ENCODE measurements around the gene IL10.
"Not testable (repeated sequence)": the region's sequence is repeated elsewhere in the genome, so short reads cannot be mapped to it uniquely, and the experiment has no call there.

Gene IL10

DNA sequence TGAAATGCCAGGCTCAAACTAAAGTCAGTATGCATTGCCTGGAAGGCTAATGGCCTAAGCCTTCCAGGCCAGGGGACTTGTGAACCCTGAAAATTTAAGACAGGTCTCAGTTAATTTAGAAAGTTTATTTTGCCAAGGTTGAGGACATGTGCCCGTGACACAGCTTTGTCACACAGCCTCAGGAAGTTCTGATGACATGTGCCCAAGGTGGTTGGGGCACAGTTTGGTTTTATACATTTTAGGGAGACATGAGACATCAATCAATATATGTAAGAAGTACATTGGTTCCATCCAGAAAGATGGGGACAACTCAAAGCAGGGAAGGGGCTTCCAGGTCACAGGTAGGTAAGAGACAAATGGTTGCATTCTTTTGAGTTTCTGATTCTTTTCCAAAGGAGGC, 6.5 kb downstream of the IL10 start:
- DNase-seq (ENCODE audit: low read depth): not testable (repeated sequence)

DNA sequence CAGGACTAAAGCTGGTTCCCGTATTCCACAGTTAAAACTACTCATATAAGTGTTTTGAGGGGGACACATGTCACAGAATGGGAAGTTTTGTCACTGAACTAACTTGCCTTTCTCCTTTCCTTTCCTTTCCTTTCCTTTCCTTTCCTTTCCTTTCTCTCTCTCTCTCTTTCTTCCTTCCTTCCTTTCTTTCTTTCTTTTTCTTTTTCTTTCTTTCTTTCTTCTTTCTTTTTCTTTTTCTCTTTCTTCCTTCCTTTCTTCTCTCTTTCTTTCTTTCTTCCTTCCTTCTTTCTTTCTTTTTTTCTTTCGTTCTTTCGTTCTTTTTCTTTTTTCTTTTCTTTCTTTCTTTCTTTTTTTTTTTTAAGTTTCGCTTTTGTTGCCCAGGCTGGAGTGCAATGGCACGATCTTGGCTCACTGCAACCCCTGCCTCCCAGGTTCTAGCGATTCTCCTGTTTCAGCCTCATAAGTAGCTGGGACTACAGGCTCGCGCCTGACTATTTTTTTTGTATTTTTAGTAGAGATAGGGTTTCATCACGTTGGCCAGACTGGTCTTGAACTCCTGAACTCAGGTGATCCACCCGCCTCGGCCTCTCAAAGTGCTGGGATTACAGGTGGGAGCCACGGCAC, 9.4 kb downstream of the IL10 start:
- not testable (repeated sequence) for DNase-seq (ENCODE audit: low read depth)

DNA sequence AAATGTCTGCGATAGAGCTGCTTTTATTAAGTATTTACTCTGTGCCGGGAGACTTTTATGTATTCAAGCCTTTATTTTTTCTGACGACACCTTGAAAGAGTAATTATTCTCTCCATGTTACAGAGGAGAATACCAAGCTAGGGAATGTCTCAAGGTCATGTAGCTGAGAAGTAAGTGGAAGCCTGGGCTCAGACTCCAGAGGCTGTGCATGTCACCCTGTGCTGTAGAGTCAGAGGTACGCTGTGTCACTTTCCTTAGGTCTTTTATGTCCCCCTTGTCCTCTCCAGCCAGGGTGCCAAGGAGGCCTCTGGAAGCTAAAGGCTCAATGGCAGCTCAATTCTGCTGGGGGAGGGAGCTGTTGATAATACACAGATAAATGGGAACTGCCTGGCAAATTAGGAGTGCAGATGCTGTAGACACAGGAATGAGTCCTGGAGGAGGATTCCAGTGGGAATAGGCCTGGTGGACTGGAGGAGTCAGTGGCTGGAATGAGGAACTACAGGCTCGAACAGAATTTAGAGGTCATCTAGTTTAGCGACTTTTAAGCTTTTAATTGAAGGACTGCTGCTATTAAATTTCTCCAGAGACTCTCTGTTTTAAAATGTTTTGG, 11.0 kb downstream of the IL10 start:
- no peak for DNase-seq (ENCODE audit: low read depth)

DNA sequence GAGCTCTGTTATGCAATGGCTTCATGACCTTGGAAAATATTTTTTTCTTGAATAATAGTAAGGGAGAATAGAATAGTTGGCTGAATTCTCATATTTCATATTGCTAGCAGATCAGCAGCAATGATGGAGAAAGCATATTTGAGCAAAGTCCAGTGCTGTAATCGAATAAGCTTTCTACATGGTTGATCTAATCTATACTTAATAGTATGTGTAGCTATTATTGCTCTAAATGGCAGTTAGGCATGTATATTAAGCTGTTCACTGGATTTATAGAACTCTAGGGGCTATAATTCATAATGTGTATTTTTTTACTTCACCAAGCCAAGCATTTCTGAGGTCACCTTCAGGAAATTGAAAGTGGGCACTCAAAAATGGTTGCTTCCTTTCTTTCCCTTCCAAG, 11.7 kb downstream of the IL10 start:
- DNase-seq (ENCODE audit: low read depth): no peak

DNA sequence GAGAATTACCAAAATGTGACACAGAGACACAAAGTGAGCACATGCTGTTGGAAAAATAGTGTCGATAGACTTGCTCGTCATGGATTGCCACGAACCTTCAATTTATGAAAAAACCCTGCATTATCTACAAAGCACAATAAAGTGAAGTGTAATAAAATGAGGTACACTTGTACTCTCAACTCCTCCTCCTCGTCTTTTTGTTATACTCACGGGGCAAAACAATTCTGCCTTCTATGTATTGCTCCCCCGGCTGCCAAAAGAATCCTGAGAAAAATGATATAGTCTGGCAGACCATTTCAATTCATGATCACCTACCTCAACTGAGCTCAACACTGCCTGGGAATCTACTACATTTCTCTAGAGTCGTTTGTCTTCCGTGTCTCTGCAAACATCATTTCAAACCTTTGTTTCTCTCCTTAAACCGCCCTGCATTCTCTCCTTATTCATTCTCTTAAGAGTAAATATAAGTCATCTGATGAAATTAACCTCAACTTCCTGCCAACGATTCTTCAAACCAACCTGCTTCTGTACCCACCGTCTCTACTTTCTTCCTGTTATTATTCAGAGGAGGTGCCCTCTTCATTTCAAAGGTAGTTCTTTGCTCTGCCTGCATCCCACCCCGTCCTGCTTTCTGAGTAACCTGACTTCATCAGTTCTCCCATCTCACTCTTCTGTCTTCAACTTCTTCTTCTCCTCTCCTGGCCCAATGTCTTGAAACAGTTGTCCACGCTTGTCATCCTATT, 14.6 kb downstream of the IL10 start:
- DNase-seq (ENCODE audit: low read depth): no peak

DNA sequence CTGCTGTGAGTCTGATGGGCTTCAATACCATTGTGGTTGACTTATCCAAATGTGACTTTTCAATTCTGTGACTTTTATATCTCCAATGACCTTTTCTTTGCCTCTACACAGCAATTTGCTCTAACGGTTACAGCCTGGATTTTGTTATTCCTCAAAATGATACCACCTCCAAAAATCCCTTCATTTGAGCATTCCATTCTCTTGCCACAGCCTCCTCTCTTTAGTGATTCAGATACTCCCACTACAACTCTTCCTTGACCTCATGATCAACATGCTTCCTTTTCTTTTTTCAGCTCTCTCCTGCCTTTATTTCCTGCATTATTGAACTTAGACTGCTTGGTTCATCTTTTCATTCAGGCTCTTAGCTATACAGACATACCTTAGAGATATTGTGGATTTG, 18.3 kb downstream of the IL10 start:
- DNase-seq (ENCODE audit: low read depth): peak; percentile 58

DNA sequence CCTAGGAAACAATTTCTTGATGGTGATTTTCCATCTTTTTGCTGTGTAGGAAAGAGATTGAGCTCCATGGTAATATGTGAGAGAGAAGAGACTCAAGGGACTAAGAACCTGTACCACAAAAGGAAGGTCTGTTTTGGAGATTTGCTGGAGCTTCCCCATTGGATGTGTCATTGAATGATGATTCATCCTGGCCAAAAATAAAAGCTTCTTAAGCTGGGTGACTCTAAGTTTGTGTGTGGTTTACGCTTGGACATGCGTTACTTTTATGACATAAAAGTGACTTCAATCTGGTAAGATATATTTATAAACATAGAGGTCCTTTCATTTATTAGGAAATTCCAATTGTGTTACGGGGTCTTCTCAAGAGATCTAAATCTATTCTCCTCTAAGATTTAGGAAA, 19.2 kb downstream of the IL10 start:
- peak; percentile 30 for DNase-seq (ENCODE audit: low read depth)

DNA sequence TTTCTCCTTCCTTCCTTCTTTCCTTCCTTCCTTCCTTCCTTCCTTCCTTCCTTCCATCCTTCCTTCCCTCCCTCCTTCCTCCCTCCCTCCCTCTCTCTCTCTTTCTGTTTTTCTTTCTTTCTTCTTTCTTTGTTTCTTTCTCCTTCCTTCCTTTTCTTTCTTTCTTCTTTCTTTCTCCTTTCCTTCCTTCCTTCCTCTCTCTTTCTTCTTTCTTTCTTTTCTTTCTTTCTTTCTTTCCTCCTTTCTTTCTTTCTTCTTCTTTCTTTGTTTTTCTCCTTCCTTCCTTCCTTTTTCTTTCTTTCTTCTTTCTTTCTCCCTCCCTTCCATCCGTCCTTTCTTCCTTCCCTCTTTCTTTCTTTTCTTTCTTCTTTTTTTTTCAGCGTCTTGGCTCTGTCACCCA, 19.8 kb downstream of the IL10 start:
- no peak for DNase-seq (ENCODE audit: low read depth)

DNA sequence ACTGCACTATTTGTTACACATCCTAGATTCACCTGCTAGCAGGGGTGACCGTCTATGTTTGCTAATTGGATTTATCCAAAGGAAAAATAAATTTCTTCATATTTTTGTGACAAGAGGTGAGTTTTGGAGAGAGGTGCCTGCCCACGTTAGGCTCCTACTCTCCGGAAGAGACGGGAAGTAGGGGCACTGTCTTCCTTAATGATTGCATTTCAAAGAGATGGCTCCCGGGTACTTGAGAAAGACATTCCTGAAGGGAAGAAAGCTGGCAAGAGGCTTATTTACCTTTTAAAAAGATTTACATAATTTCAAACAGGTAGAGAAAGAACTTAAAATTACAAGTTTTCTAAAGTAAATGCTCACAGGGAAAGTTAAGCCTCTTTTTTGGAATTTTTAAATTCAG, 20.4 kb downstream of the IL10 start:
- DNase-seq (ENCODE audit: low read depth): no peak

DNA sequence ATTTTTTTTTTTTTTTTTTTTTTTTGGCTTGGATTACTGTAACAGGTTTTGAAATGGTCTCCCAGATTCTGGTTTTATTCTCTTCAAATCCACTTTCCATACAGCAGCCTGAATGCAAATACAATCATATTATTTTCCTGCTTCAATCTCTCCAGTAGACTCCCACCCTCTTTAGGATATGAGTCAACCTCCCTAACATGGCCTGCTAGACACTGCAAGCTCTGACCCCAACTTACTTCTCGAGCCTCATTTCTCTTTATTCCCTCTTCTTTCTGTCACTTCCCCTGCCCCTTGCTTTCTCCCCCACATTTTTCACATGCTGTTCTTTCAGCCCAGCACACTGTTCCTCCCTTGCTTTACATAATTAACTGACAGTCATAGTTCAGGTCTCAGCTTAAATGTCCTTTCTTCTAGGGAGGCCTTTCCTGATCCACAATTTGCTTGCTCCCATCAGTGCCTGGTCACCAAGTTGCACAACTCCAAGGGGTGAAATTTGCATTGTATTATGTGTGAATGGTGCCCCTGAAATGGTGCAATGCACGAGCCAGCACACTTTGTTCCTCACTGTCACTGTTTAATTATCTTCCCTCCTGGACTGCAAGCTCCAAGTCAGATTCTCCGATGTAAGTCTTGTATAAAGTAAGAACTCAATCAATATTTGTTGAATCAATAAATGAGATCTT, 23.8 kb downstream of the IL10 start:
- no peak for DNase-seq (ENCODE audit: low read depth)

DNA sequence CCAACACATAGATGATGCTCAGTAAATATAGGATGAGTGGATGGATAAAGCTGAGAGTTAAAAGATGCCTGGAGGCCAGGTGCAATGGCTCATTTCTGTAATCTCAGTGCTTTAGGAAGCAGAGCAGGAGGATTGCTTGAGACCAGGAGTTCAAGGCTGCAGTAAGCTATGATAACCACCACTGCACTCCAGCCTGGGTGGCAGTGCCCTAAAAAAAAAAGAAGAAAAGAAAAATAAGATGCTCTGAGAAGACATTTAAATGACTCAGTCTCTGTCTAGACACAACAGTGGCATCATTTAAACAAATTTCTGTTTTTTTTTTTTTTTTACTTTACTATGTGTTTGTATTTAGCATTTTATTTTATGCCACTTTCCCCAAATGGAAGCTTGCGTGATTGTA, 27.0 kb downstream of the IL10 start:
- no peak for DNase-seq (ENCODE audit: low read depth)

DNA sequence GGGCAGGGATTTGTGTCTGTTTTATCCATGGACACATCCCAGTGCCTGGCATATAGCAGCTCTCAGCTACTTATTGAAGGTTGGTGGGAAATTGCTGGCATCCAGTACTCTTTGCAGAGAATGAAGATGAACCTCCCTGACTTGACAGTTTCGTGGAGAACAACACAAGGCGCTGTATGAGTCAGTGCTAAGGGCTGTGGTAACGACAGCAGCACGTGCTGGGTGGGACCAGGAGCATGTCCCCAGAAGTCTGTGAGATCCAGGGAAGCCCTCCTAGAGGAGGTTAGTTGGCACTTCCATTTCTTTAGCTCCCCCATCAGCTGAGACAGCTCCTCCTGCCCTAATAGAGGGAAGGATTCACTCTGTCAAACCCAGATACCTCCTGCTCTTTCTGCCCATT, 27.6 kb downstream of the IL10 start:
- no peak for DNase-seq (ENCODE audit: low read depth)

DNA sequence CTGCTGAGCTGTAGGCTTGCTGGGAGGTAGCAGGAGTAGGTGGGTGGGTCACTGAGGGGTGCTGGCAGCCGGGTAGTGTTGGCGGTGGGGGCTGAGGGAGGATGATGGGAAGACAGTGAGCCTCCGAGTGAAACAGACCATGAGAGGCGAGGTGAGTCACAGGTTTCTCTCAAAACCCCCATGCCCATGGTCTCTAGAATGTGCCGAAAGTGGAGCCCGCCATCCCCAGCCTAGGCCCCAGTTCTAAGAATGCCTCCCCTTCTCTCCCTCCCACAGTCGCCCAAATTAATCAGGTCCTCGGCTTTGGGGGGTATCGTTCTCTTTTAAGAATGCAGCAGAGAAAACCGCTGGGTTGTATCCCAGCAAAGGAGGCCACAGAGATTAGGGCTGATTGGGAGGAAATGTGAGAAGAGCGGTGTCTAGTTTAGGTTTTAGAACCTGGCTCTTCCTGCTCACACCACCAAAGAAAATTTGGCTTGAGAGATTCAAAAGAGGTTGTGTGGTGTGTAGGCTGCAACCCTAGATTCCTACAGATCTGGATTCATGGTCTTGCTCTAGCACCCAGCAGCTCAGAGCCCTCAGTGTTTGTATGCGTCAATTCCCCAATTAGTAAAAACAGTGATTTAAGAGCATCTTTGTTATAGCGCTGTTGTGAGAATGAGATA, 29.4 kb downstream of the IL10 start:
- DNase-seq (ENCODE audit: low read depth): no peak

DNA sequence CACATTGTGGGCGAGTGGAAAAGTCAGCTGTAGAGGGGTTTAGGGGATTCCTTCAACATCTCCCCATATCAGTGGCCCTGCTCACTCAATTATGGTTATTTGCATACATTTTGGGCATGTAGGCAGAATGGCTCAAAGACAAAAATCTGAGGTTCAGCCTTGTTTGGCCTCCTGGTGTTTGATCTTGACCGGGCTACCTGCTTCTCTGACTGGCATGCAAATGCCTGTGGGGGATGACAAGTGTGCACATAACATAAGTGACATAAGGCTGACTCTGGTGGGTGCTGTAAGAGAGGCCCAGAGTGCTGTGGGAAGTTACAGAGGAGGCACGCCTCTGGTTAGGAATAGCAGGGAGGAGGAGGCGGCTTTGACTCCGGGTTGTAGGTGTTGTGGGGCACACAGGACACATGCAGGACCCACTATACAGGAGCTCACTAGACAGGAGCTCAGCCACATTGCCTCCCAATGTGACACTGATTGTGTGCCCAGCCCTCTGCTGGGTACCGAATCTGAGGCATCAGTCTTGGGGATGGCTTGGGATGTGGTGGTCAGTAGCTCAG, 31.1 kb downstream of the IL10 start:
- no peak for DNase-seq (ENCODE audit: low read depth)

DNA sequence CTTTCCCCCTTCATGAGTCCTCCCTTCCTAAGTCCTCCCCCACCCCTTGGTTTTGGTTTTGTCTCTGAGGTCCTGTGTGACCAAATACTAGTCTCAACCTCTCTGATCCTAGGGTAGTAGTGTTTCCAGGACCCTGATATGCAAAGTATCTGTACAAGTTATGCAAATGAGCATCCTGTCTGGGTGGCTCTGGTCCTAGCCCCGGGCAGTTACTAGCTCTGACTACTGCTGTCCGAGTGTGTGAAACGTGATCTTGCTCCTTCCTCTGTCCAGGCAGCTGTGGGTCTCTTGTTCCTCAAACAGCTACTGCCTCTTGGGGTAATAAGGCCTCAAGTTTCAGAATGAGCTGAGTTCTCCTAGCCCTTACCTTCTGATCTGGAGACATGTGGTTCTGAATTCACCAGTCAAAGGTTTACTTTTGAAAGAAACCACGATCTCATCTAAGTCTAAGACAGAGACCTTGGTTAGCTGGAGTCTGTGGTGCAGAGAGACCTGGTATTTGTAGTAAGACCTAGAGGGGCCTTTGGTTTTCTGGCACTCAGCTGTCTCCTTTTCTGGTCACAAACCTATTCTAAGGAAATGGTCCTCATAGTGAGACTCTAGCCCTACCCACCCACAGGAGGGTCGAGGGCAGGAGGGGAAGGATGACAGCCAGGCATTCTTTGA, 32.8 kb downstream of the IL10 start:
- DNase-seq (ENCODE audit: low read depth): no peak

DNA sequence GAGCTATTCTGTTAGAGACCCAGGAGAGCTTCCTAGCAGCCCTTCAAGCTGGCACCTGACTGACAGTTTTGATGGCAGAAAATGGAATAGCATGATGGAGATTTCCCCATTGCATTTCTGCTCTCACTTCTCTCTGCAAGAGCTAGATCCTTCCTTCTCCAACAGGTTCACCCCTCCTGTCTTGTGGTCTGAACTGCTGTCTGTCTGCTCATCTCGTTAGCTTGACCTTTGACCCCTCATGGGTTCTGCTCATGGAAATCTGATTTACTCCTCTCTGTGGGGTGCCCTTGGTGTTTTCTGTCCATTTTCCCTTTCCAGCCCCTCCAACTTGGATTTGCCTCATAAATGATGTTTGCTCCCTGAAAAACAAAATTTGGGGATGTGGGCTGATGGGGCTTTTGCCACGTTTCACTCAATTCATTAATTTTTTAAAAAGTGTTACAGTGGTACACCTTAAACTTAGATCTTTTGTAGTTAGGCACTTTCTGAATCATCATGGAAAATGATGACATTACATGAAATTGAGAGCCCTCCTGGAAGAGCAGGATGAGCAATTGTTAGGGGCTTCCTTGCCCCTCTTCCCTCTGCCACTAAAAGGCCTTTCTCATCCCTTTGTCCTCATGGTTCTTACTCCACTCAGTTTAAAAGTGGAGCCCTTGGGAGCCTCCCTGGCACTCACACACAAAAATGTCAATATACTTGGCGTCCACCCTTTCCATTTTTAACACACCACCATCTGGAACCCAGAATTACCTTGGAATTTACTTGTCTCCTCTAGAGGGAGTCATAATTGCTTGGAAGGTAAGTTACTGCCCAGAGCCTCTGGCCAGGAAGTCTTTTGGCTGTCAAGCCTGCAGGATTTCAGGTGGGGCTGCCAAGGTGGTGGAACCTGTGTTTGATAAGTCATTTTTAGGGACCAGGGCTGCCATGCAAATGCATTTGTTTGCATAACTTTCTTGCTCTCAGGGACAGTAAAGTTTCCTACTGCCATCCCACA, 33.6 kb downstream of the IL10 start:
- no peak for DNase-seq (ENCODE audit: low read depth)

DNA sequence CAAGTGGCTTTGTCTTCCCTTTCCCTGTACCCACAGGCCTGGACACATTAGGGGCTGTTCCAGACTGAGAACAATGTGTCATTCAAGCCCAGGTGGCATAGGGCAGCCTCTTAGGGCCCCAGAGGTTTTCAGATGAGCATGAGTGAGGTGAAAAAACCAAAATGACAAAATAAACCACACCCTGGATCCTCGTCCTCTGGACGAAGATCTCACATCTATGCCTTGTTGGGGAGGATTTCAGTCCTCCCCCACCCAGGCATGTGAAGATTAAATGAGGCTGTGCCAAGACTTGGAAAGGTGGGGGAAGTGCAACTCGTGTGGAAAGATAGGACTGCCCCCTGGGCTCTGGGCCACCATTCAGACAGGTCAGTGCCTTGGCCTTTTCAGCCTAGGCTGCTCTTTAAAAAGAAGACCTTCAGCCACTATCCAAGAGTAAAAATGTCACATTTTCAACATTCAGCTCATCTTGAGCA, 34.5 kb downstream of the IL10 start:
- DNase-seq (ENCODE audit: low read depth): no peak

DNA sequence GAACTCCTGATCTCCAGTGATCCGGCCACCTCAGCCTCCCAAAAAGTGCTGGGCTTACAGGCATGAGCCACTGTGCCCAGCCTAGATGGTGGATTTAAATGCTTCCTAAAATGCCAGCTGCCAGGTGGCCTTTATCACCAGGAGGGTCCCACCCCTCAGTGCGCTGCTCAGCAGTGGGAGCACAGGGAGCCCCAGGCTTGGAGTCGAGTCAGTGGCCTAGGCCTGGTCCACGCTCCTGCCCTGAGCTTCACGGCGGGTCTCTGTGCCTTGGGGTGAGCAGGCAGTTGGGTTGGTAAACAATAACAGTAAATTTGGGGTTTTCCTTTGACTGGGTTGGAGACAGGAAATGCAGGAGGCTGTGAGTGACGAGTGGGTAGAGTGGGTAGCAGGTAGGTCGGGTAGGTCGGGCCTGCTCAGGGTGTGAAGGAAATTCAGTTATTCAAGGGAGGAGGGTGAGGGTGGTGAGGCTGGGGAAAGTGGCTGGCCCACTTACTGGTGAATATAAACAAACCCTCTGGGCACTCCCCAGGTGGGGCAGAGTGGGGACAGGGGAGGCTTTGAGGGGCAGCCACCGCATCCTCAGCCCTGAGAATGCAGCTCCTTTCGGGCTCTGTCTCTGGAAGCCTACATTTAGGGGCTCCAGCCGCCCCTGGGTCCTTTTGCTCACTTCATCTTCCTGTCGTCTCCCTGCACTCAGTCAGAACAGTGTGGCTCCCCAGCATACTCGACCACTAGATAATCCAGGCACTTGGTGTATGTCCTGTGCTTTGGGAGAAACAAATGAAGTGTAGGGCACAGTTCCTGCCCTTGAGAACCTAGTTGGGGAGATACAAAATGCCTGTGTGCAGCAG, 35.2 kb downstream of the IL10 start:
- no peak for DNase-seq (ENCODE audit: low read depth)

DNA sequence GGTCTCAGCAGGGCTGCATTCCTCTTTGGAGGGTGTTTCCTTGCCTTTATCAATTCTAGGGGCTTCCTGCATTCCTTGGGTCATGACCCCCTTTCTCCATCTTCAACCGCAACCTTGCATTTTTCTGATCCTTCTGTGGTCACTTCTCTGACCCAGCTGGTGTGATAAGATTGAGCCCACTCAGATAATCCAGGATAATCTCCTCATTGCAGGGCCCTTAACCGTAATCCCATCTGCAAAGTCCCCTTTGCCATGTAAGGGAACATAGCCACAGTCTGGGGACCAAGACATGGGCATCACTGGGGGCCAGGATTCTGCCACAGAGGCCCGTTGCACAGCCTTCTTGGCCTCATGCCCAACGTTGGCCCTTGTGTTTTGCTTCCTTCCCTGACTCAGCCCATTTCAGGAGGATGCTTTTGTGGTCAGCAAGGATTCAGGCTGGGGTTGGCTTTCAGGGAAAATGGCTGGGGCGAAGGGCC, 36.7 kb downstream of the IL10 start:
- no peak for DNase-seq (ENCODE audit: low read depth)
